ENCODE data around the gene PATJ. TPM values are rescaled to one million over a fixed set of nuclear protein-coding genes. Genes with fewer than 3 reads are reported as not detected.

The PATJ gene
- total RNA-seq, 1 experiment from 2014 or later = 47.3 TPM

DNA sequence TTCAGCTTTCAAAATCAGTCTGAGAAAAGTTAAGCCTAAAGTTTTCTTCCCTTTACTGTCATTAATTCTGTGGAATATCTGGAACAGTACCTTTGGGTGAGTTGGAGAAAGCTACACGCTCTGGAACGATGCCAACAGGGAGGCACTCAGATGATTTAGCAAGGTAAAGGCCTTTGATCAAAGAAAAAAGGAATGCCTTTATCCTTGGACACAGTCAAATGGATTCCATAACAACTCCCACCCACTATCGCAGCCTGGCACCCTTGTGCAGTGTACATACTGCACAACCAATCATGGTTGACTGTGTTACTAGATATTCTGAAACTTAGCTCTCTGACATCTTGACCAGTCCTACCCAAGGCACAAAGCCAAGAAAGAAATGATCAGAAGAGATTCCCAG, 218.7 kb downstream of the PATJ start:
- Mint-ChIP-seq H3K4me1 (peaks cover 16% of the 10 kb centered on the region in 2 experiments), H3K27ac (no peak overlapping the region; a peak in 1 of 7 replicates), H3K4me3 (no peak overlapping the region), H3K9me3 (peaks cover 0 to 4% of the 10 kb centered on the region in 2 experiments; a peak in 1 of 5 replicates), H3K27me3 (ENCODE audit: low read depth) (no peaks in the 10 kb centered on the region), H3K36me3 (ENCODE audit: insufficient read depth in 1 of 3, low read depth in 3 of 3) (peaks cover 0 to 5% (median 2%) of the 10 kb centered on the region in 3 experiments; a peak in 4 of 7 replicates)
- Histone ChIP-seq H3K79me2 (ENCODE audit: insufficient read depth, low read length) (no peaks in the 10 kb centered on the region), H3K9ac (ENCODE audit: extremely low read depth, insufficient read length, low read length) (no peak overlapping the region), H2BK120ac (ENCODE audit: low read depth, low read length, poor library complexity, severe bottlenecking) (no peak overlapping the region), H3K27me3 (ENCODE audit: insufficient read depth, low read length) (no peaks in the 10 kb centered on the region), H4K8ac (replicated peaks; ENCODE audit: insufficient read length, low read depth, low read length) (no peak overlapping the region), H3K23ac (ENCODE audit: insufficient read length, low read depth, low read length) (no peak overlapping the region), H3K9me3 (ENCODE audit: control insufficient read depth, low read depth, low read length) (no peaks in the 10 kb centered on the region), H2BK15ac (ENCODE audit: low read depth, low read length) (no peak overlapping the region), H3K23me2 (ENCODE audit: insufficient read length, low read depth, low read length, poor library complexity, severe bottlenecking) (no peaks in the 10 kb centered on the region), H3K14ac (ENCODE audit: insufficient read depth, low read length) (no peak overlapping the region), H3K56ac (ENCODE audit: insufficient read length, low read depth, low read length) (no peak overlapping the region), H3K79me1 (ENCODE audit: insufficient read depth, low read depth, low read length, poor library complexity, severe bottlenecking) (no peaks in the 10 kb centered on the region), H2AFZ (ENCODE audit: low read length) (no peak overlapping the region), H2BK5ac (ENCODE audit: insufficient read length, low read length) (no peak overlapping the region), H2AK5ac (ENCODE audit: insufficient read length, low read length) (no peak overlapping the region), H3T11ph (ENCODE audit: low read length) (no peak overlapping the region), H3K18ac (ENCODE audit: insufficient read length, low read depth, low read length) (no peak overlapping the region), H4K91ac (ENCODE audit: insufficient read length, low read depth, low read length) (no peak overlapping the region), H4K20me1 (ENCODE audit: control insufficient read depth, insufficient read depth, insufficient read length) (no peaks in the 10 kb centered on the region), H3K4me1 (ENCODE audit: insufficient read depth, low read length) (peaks cover 6% of the 10 kb centered on the region; the same call in 1 of the 2 replicates), H4K5ac (ENCODE audit: insufficient read length, low read depth, low read length) (no peak overlapping the region), H3K27ac (ENCODE audit: insufficient read length, low read depth, low read length) (no peak overlapping the region), H3K4ac (ENCODE audit: low read depth, low read length) (no peak overlapping the region), H3K4me2 (ENCODE audit: insufficient read depth, insufficient read length, low read length) (no peak overlapping the region), H2BK12ac (ENCODE audit: insufficient read length, low read depth, low read length) (no peak overlapping the region), H2BK20ac (ENCODE audit: low read depth, low read length, poor library complexity, severe bottlenecking) (no peak overlapping the region)
- no CpG with 5 or more reads among the region's 3 CpGs for WGBS (ENCODE audit: extremely low coverage, insufficient read length, low lambda C conversion rate)
- TF ChIP-seq CTCF (conservative IDR thresholded peaks at IDR 0.05) = no peak
- DNase-seq = no peak

Data from H9 (cell line).